Gastrocnemius medialis (tissue), 4 donors: ENCODE measurements around the gene TBX21. TPM values are rescaled to one million over a fixed set of nuclear protein-coding genes. Genes with fewer than 3 reads are reported as not detected.

Source experiments
- ATAC-seq, 2 donors: fragments of 150-250 bp; one replicate each; pipeline ENCODE4 v1.9.1; 2016
- DNase-seq, 2 donors: peaks; one replicate each; pipeline ENCODE4 v3.0.0-alpha.2; 2019
- H3K27ac ChIP-seq, 4 donors: fragments of 200-600 bp; sonication (generic); 1 replicate in 1 of 4; 2 replicates in 3 of 4; pipeline ENCODE4 v1.5.1; 2016 to 2018; ENCODE audit warnings: mild to moderate bottlenecking in 2 of 4, moderate library complexity in 1 of 4
- H3K27me3 ChIP-seq, 3 donors: fragments of 200-600 bp; sonication (generic) in 2 of 3; 1 replicate in 1 of 3; 2 replicates in 2 of 3; pipeline versions ENCODE4 v1.5.1 to v1.6.0; 2016 to 2019; ENCODE audit warnings: mild to moderate bottlenecking in 1 of 3, moderate library complexity in 1 of 3
- H3K36me3 ChIP-seq, 2 donors: fragments of 200-600 bp; sonication (generic) in 1 of 2; one replicate each; pipeline ENCODE4 v1.5.1; 2017 to 2018
- H3K4me1 ChIP-seq, 2 donors: fragments of 200-600 bp; sonication (generic) in 1 of 2; one replicate each; pipeline ENCODE4 v1.5.1; 2016 to 2017; ENCODE audit warnings: mild to moderate bottlenecking in 2 of 2
- H3K4me3 ChIP-seq, 4 donors: fragments of 200-600 bp; sonication (generic) in 3 of 4; 1 replicate in 1 of 4; 2 replicates in 3 of 4; pipeline ENCODE4 v1.5.1; 2016 to 2019; ENCODE audit warnings: mild to moderate bottlenecking in 2 of 4
- H3K9me3 ChIP-seq, 3 donors: fragments of 200-600 bp; sonication (generic) in 2 of 3; 1 replicate in 1 of 3; 2 replicates in 2 of 3; pipeline ENCODE4 v1.5.1; 2016 to 2019
- CTCF ChIP-seq, 5 experiments: fragments of 450-650 bp in 3 of 5; fragments of 200-600 bp in 2 of 5; sonication (generic) in 2 of 5; IDR thresholded peaks in 4 of 5; conservative IDR thresholded peaks in 1 of 5; 1 replicate in 4 of 5; 2 replicates in 1 of 5; pipeline ENCODE4 v1.5.1; 2016 to 2019; ENCODE audit warnings: antibody characterized with exemption in 5 of 5, mild to moderate bottlenecking in 3 of 5, moderate library complexity in 3 of 5
- POLR2A ChIP-seq, 2 donors: fragments of 450-650 bp; IDR thresholded peaks; one replicate each; pipeline ENCODE4 v1.6.1; 2017; ENCODE audit warnings: antibody characterized with exemption in 2 of 2, mild to moderate bottlenecking in 2 of 2, moderate library complexity in 2 of 2
- in situ Hi-C, 4 donors: fragments of 200-750 bp; cut with MboI; loops; one replicate each; pipeline versions ENCODE4 v1.15.0 to v1.8.0; 2017; ENCODE audit warnings: low sequenced_read_pairs in 4 of 4
- intact Hi-C: fragments of 100-400 bp; cut with DNase I; formaldehyde crosslinking; loops from one replicate; pipeline ENCODE4 v1.15.1; 2023; ENCODE audit warnings: low total_unique reads
- total RNA-seq, 4 donors: library from RNA; depleted of rRNA; stranded (reverse); fragments of >200 nt; gene quantifications; one replicate each; pipeline versions ENCODE4 v1.1.0 to v1.2.3, GENCODE V29; 2016

TBX21 gene
- total RNA-seq, 4 donors from 2014 or later, result 0.98 to 3.3 TPM; not detected in 2

- Histone ChIP-seq H3K36me3 (peaks cover 0 to 19% of the 10 kb centered on the region in 2 donors), H3K27me3 (peaks cover 0 to 13% (median 3%) of the 10 kb centered on the region in 3 donors), H3K27ac (no peak overlapping the region), H3K4me1 (peaks cover 0 to 5% of the 10 kb centered on the region in 2 donors), H3K9me3 (no peaks in the 10 kb centered on the region), H3K4me3 (no peak overlapping the region)
- DNase-seq (no peak), ATAC-seq (no peak)
- in situ Hi-C loops (no loop called here), intact Hi-C loops (no loop called here)
- TF ChIP-seq POLR2A (IDR thresholded peaks at IDR 0.05) (no peak), CTCF (IDR thresholded peaks at IDR 0.05 in 4 of 5, conservative IDR thresholded peaks at IDR 0.05 in 1 of 5) (no peak)
These were observed 20.6 kb upstream of the TBX21 start for GRCh38 chr17:47712330-47713023.

- Histone ChIP-seq H3K27ac (no peak overlapping the region), H3K27me3 (peaks cover 0 to 13% (median 3%) of the 10 kb centered on the region in 3 donors), H3K9me3 (no peaks in the 10 kb centered on the region), H3K4me3 (no peak overlapping the region), H3K36me3 (peaks cover 0 to 19% of the 10 kb centered on the region in 2 donors), H3K4me1 (no peaks in the 10 kb centered on the region)
- ATAC-seq, result no peak
- DNase-seq, result no peak
- in situ Hi-C loops, result no loop called here
- TF ChIP-seq POLR2A (IDR thresholded peaks at IDR 0.05), result no peak
- no peak for TF ChIP-seq CTCF (IDR thresholded peaks at IDR 0.05 in 4 of 5, conservative IDR thresholded peaks at IDR 0.05 in 1 of 5)
- intact Hi-C loops, result no loop called here
These were observed 18.9 kb upstream of the TBX21 start for GRCh38 chr17:47713980-47714700.

GRCh38 chr17:47714773-47715396, 18.2 kb upstream of the TBX21 start:
- H3K27me3 ChIP-seq, result peaks cover 4 to 20% (median 6%) of the 10 kb centered on the region in 3 donors
- H3K27ac ChIP-seq, result no peak overlapping the region
- ATAC-seq (no peak), DNase-seq (no peak)
- intact Hi-C loops, result no loop called here
- H3K36me3 ChIP-seq, result peaks cover 0 to 13% of the 10 kb centered on the region in 2 donors
- in situ Hi-C loops, result no loop called here
- no peak for TF ChIP-seq CTCF (IDR thresholded peaks at IDR 0.05 in 4 of 5, conservative IDR thresholded peaks at IDR 0.05 in 1 of 5)
- TF ChIP-seq POLR2A (IDR thresholded peaks at IDR 0.05), result no peak
- no peaks in the 10 kb centered on the region for H3K9me3 ChIP-seq
- H3K4me3 ChIP-seq, result no peak overlapping the region
- no peaks in the 10 kb centered on the region for H3K4me1 ChIP-seq

- no peak for ATAC-seq
- Histone ChIP-seq H3K4me3 (no peak overlapping the region), H3K27me3 (peaks cover 13 to 30% (median 15%) of the 10 kb centered on the region in 3 donors), H3K36me3 (peaks cover 0 to 6% of the 10 kb centered on the region in 2 donors), H3K9me3 (no peaks in the 10 kb centered on the region), H3K27ac (no peak overlapping the region), H3K4me1 (no peaks in the 10 kb centered on the region)
- intact Hi-C loops, result no loop called here
- DNase-seq, result no peak
- in situ Hi-C loops, result no loop called here
- TF ChIP-seq CTCF (IDR thresholded peaks at IDR 0.05 in 4 of 5, conservative IDR thresholded peaks at IDR 0.05 in 1 of 5) (no peak), POLR2A (IDR thresholded peaks at IDR 0.05) (no peak)
These were observed 17.2 kb upstream of the TBX21 start for GRCh38 chr17:47715669-47716325.
